ENCODE data around the gene TBX21.

The TBX21 gene

DNA sequence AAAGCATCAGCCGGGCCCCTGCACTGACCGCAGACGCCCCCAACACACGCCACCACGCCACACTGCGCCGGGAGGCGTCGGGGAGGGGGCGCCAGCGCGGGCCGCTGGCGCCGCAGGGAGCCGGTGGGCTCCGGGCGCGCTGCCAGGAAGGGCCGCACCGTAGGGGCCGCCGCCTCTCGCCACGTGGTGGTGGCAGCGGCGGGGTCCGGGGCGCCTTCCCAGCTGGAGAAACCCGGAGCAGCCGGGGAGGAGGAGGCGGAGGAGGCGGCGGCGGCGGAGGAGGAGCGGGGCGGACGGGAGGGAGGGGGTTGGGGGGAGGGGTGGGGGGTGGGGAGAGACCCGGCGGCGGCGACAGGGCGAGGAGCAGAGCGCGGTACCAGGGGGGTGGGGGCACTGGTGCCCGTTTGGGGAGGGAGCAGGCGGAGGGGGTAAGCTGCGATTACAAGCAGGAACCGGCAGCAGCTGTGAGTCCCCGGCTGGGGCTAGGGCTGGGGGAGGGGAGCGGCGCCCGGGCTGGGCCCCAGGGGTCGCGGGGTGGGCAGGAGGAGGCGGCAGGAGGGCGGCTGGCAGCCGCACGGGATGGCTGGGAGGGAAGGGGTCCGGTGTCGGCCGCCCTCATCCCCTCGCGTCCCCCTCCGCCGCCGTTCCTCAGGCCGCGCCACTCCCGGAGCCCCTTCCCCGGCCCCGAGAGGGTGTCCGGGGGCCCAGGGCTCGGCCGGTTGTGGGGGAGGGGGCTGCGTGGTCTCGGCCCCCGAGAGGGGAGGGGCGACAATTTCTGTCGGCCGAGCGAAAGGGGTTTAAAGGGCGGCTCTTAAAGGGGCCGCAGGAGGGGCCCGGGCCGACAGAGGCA is 39.1 kb upstream of the TBX21 start, which contains the start of gene TBKBP1:
TBKBP1 (plus strand) TSS at position 431 of the 850 bp plus-strand sequence. CDS start 1,952 bp downstream, outside the sequence.
- CTCF ChIA-PET, result interaction anchor here (1.0 to 2.6 kb wide), 2 partner anchors 16 to 30 kb away, joined by 3 to 13 read pairs; no protein-coding TSS in a partner anchor
- peak; percentile 54 for DNase-seq (ENCODE audit: extremely low spot score)
- POLR2A ChIA-PET, result interaction anchor here (0.5 to 0.7 kb wide), 2 partner anchors 51 to 379 kb away, joined by 4 to 6 read pairs; no protein-coding TSS in a partner anchor
- TF ChIP-seq, protein P1, sequence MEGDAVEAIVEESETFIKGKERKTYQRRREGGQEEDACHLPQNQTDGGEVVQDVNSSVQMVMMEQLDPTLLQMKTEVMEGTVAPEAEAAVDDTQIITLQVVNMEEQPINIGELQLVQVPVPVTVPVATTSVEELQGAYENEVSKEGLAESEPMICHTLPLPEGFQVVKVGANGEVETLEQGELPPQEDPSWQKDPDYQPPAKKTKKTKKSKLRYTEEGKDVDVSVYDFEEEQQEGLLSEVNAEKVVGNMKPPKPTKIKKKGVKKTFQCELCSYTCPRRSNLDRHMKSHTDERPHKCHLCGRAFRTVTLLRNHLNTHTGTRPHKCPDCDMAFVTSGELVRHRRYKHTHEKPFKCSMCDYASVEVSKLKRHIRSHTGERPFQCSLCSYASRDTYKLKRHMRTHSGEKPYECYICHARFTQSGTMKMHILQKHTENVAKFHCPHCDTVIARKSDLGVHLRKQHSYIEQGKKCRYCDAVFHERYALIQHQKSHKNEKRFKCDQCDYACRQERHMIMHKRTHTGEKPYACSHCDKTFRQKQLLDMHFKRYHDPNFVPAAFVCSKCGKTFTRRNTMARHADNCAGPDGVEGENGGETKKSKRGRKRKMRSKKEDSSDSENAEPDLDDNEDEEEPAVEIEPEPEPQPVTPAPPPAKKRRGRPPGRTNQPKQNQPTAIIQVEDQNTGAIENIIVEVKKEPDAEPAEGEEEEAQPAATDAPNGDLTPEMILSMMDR (IDR thresholded peaks at IDR 0.05; ENCODE audit: control extremely low read depth, extremely low read depth, low read depth, missing control alignments), result no peak

DNA sequence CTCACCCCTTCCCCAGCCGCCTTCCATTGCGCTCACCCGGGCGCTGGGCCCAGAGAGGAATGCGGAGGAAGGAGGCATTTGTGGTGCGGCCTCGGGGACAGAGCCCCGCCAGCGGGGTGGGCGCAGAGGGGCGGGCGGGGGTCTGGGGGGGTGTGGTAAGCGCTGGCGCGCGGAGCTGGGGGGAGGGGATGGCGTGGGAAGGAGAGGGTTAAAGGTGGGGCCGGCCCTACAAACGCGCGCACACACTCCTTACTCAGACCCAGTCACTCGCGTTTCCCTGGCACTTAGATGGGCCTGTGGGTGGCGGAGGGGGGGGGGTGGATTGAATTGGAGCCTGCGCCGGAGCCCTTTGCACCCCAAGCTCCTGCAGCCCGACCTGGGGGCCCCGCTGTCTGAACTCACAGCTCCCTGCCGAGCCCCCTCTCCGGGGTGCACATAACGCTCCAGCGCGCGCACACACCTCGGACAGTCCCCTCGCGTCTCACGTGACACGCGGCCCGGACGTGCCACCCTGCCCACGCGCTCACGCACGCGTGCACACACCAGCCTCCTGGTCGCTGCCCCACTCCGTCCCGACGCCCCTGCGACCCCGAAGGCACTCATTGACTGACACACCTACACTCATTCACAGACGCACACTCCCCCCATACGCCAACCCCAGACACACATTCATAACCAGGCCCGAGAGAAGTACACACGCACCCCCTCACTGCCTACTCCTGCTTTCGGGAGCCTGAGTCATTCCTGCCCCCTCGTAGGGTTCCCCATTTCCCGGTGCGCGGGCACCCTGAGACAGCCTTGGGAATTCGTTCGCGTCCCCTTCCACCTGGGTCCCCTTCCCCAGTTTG is 38.2 kb upstream of the TBX21 start:
- TF ChIP-seq, protein P1 (IDR thresholded peaks at IDR 0.05; ENCODE audit: control extremely low read depth, extremely low read depth, low read depth, missing control alignments), result no peak
- POLR2A ChIA-PET, result interaction anchor here (0.7 kb wide), 1 partner anchor 210 kb away, joined by 3 read pairs; no protein-coding TSS in a partner anchor
- DNase-seq (ENCODE audit: extremely low spot score), result peak; percentile 50
- CTCF ChIA-PET, result no interaction called here

DNA sequence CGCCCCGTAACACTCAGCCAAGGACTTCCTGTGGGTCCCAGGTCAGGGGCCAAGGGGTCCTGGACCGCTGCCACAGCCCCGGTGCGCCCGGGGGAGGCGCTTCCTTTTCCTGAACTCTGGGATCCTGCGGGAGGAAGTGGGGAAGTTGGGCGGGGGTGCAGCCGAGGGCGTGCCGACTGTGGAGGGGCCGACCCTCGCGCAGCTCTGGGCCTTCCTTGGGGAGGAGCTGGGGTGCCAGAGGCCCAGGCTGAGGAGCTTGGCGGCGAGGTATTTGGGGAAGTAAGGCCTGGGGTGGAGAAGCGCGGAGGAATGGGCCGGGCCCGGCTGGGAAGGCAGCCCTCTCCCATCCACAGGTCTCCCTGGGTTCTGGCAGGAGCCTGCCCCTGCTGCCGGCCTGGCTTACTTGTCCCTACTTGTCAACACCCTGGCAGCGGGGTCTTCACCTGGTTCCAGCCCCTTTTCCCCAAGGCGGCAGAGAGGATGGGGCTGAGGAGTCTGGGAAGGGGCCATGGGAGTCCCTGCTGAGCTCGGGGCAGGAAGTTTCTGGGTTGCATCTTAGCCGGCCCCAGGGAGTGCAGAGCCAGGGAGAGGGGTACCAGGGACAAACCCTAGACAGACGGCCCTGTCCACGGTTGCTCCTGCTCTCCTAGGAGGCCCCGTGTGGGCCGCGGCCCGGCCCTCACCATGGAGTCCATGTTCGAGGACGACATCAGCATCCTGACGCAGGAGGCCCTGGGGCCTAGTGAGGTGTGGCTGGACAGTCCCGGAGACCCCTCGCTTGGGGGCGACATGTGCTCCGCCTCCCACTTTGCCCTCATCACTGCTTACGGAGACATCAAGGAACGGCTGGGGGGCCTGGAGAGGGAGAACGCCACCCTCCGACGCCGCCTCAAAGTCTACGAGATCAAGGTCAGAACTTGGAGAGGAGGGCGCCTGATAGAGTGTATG is 37.3 kb upstream of the TBX21 start:
- ChIA-PET CTCF (interaction anchor here (1.1 kb wide), 1 partner anchor 12 kb away, joined by 5 read pairs; no protein-coding TSS in a partner anchor), POLR2A (interaction anchor here (0.7 kb wide), 1 partner anchor 209 kb away, joined by 3 read pairs; no protein-coding TSS in a partner anchor)
- peak; percentile 18 for DNase-seq (ENCODE audit: extremely low spot score)
- TF ChIP-seq, protein P1 (IDR thresholded peaks at IDR 0.05; ENCODE audit: control extremely low read depth, extremely low read depth, low read depth, missing control alignments), result no peak

DNA sequence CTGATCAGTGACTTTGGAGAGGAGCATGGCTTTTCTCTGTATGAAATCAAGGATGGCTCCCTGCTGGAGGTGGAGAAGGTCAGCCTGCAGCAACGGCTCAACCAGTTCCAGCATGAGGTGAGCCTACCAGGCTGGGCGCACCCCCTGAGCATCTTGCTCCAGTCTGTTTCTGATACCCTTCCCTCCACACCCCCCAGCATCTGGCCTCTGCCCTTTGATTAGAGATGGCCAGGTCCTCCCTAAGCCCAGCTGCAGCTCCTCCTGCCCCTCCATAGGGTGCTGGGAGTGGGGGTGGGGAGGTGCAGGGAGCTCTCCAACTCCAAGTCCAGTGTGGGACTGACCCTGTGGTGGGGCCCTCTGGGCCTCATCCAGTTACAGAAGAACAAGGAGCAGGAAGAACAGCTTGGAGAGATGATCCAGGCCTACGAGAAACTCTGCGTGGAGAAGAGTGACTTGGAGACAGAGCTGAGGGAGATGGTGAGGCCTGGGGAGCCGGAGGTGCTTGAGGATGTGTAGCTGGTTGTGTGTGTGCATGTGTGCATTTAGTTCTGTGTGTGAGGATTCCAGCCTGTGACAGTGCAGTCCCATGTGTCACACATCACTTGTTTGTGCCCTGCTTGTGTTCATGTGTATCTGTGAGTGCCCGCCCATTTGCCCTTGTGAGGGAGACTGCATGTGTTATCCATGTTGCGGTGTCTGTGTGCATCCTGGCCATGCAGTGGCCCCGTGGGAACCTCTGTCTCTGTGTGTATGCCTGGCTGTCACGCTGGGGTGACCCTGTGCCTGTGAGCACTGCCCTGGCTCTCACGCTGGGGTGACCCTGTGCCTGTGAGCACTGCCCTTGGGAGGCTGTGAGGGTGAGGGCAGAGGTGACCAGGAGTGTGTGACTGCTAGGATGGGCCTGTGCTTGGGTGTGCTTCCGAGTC is 36.1 kb upstream of the TBX21 start:
- no peak for DNase-seq (ENCODE audit: extremely low spot score)
- CTCF ChIA-PET, result interaction anchor here (0.7 to 5.2 kb wide), 16 partner anchors 9 to 105 kb away, joined by 3 to 63 read pairs (median 7); partner anchors contain the start of gene TBX21
- TF ChIP-seq, protein P1 (IDR thresholded peaks at IDR 0.05; ENCODE audit: control extremely low read depth, extremely low read depth, low read depth, missing control alignments), result no peak
- POLR2A ChIA-PET, result interaction anchor here (0.5 kb wide), 1 partner anchor 155 kb away, joined by 5 read pairs; no protein-coding TSS in a partner anchor

Measured in GM10248 (cell line).